ENCODE results near the gene TRPM4.

The TRPM4 gene

DNA sequence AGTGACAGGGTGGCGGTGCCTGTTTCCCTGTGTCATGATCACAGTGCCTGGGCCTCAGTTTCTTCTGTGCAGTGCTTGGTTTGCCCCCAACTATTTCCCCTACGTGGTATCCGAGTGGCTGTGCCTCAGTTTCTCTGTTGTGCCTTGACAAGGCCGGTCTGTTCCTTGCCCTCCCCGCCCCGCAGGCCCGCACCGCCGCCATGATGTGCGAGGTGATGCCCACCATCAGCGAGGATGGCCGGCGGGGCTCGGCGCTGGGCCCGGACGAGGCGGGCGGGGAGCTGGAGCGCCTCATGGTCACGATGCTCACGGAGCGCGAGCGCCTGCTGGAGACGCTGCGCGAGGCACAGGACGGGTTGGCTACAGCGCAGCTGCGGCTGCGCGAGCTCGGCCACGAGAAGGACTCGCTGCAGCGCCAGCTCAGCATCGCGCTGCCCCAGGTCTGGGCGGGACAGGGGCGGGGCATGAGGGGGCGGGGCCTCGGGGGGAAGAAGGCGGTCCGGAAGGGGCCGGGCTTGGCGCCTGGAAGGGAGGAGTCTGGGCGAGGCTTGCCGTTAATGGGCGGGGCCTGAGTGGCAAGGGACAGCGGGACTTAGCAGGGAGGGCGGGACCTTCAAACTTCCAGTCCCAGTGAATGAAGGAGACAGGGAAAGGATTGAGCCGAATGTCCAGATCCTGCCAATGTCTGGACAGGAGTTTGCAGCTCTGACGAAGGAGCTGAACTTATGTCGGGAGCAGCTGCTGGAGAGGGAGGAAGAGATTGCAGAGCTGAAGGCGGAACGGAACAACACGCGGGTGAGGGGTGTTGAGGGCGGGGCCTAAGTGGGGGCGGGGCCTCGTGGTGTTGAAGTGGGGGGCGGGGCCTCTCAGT, 29.7 kb upstream of the TRPM4 start (continued):
- TF ChIP-seq, protein P1, sequence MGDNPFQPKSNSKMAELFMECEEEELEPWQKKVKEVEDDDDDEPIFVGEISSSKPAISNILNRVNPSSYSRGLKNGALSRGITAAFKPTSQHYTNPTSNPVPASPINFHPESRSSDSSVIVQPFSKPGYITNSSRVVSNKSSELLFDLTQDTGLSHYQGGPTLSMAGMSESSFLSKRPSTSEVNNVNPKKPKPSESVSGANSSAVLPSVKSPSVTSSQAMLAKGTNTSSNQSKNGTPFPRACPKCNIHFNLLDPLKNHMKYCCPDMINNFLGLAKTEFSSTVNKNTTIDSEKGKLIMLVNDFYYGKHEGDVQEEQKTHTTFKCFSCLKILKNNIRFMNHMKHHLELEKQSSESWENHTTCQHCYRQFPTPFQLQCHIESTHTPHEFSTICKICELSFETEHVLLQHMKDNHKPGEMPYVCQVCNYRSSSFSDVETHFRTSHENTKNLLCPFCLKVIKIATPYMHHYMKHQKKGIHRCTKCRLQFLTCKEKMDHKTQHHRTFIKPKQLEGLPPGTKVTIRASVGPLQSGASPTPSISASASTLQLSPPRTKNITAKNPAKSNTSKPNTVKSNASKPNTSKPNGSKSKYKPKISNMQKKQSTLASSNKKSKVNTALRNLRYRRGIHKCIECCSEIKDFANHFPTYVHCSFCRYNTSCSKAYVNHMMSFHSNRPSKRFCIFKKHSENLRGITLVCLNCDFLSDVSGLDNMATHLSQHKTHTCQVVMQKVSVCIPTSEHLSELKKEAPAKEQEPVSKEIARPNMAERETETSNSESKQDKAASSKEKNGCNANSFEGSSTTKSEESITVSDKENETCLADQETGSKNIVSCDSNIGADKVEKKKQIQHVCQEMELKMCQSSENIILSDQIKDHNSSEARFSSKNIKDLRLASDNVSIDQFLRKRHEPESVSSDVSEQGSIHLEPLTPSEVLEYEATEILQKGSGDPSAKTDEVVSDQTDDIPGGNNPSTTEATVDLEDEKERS (tag by site-specific recombination; IDR thresholded peaks at IDR 0.05) = no peak
- no peak for TF ChIP-seq ZNF830 (tag by site-specific recombination; IDR thresholded peaks at IDR 0.05; ENCODE audit: low read depth)
- peak; percentile 18; the same call in 1 of the 2 replicates for TF ChIP-seq ZNF2 (tag by site-specific recombination; IDR thresholded peaks at IDR 0.05)
- TF ChIP-seq KLF1 (tag by site-specific recombination; IDR thresholded peaks at IDR 0.05) = peak; percentile 33
- no peak for TF ChIP-seq ZFP3 (tag by site-specific recombination; IDR thresholded peaks at IDR 0.05; ENCODE audit: low read depth)
- no peak for TF ChIP-seq EGR2 (tag by site-specific recombination; IDR thresholded peaks at IDR 0.05; ENCODE audit: low read depth)
- peak; percentile 80 for TF ChIP-seq ZNF600 (tag by site-specific recombination; IDR thresholded peaks at IDR 0.05)
- TF ChIP-seq ZSCAN23 (tag by site-specific recombination; IDR thresholded peaks at IDR 0.05) = no peak
- no peak for TF ChIP-seq ZNF768 (tag by site-specific recombination; IDR thresholded peaks at IDR 0.05)
- no peak for TF ChIP-seq ZNF585B (tag by site-specific recombination; IDR thresholded peaks at IDR 0.05)
- TF ChIP-seq, protein P2, sequence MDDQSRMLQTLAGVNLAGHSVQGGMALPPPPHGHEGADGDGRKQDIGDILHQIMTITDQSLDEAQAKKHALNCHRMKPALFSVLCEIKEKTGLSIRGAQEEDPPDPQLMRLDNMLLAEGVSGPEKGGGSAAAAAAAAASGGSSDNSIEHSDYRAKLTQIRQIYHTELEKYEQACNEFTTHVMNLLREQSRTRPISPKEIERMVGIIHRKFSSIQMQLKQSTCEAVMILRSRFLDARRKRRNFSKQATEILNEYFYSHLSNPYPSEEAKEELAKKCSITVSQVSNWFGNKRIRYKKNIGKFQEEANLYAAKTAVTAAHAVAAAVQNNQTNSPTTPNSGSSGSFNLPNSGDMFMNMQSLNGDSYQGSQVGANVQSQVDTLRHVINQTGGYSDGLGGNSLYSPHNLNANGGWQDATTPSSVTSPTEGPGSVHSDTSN (CRISPR knock-in tag; IDR thresholded peaks at IDR 0.05) = peak; percentile 96
- TF ChIP-seq ZSCAN5A (tag by site-specific recombination; IDR thresholded peaks at IDR 0.05) = no peak
- no peak for TF ChIP-seq ZNF658 (tag by site-specific recombination; IDR thresholded peaks at IDR 0.05)
- TF ChIP-seq ZNF707 (tag by site-specific recombination; IDR thresholded peaks at IDR 0.05) = no peak
- TF ChIP-seq ZNF24 (tag by site-specific recombination; IDR thresholded peaks at IDR 0.05) = no peak
- TF ChIP-seq ZNF792 (tag by site-specific recombination; IDR thresholded peaks at IDR 0.05) = no peak
- TF ChIP-seq, protein P3, sequence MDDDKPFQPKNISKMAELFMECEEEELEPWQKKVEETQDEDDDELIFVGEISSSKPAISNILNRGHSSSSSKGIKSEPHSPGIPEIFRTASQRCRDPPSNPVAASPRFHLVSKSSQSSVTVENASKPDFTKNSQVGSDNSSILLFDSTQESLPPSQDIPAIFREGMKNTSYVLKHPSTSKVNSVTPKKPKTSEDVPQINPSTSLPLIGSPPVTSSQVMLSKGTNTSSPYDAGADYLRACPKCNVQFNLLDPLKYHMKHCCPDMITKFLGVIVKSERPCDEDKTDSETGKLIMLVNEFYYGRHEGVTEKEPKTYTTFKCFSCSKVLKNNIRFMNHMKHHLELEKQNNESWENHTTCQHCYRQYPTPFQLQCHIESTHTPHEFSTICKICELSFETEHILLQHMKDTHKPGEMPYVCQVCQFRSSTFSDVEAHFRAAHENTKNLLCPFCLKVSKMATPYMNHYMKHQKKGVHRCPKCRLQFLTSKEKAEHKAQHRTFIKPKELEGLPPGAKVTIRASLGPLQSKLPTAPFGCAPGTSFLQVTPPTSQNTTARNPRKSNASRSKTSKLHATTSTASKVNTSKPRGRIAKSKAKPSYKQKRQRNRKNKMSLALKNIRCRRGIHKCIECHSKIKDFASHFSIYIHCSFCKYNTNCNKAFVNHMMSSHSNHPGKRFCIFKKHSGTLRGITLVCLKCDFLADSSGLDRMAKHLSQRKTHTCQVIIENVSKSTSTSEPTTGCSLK (tag by site-specific recombination; IDR thresholded peaks at IDR 0.05) = no peak
- TF ChIP-seq ZNF513 (tag by site-specific recombination; IDR thresholded peaks at IDR 0.05) = no peak
- no peak for TF ChIP-seq ZNF311 (tag by site-specific recombination; IDR thresholded peaks at IDR 0.05; ENCODE audit: borderline replicate concordance)
- TF ChIP-seq ZNF785 (tag by site-specific recombination; IDR thresholded peaks at IDR 0.05) = peak; percentile 65; the same call in 1 of the 2 replicates
- no peak for TF ChIP-seq INSM2 (tag by site-specific recombination; IDR thresholded peaks at IDR 0.05)
- TF ChIP-seq PRDM1 (tag by site-specific recombination; IDR thresholded peaks at IDR 0.05) = no peak
- no peak for TF ChIP-seq HOXD13 (CRISPR knock-in tag; IDR thresholded peaks at IDR 0.05; ENCODE audit: borderline replicate concordance)
- TF ChIP-seq ZNF843 (tag by site-specific recombination; IDR thresholded peaks at IDR 0.05) = 0 out of 2 replicates have a peak, but pooled peaks have one; percentile 39

Measured in HEK293 (cell line).